WTC11 (cell line): ENCODE results near the gene SOAT2. TPM values are rescaled to one million over a fixed set of nuclear protein-coding genes. Genes with fewer than 3 reads are reported as not detected.

Experiments used
- ATAC-seq: fragments of 200-7000 bp; cut with Tn5 transposase; 2 replicates; pipeline ENCODE4 v1.10.0; 2021; ENCODE audit warnings: mild to moderate bottlenecking, moderate library complexity
- CTCF ChIA-PET: fragments of 300-600 bp; sonication (Branson Sonifier 250); formaldehyde crosslinking; loops from one replicate; lab custom pipeline; 2021; ENCODE audit warnings: antibody characterized with exemption; lab: Charles Lee
- POLR2A ChIA-PET: fragments of 350-600 bp; sonication (Branson Sonifier 250); formaldehyde crosslinking; loops from one replicate; lab custom pipeline; 2021; ENCODE audit warnings: antibody characterized with exemption; lab: Charles Lee
- DNase-seq: peaks from one replicate; pipeline ENCODE4 v3.0.0; 2021; ENCODE audit warnings: low spot score
- H3K27ac Mint-ChIP-seq: 2 replicates; pipeline ENCODE4 v1.8.0; 2021; ENCODE audit warnings: mixed read lengths
- H3K27me3 Mint-ChIP-seq: 2 replicates; pipeline ENCODE4 v1.8.0; 2021; ENCODE audit warnings: low read depth, mild to moderate bottlenecking, moderate library complexity, mixed read lengths
- H3K36me3 Mint-ChIP-seq: 2 replicates; pipeline ENCODE4 v1.8.0; 2021; ENCODE audit warnings: mixed read lengths
- H3K4me1 Mint-ChIP-seq: 2 replicates; pipeline ENCODE4 v1.8.0; 2022; ENCODE audit warnings: mixed read lengths
- H3K4me3 Mint-ChIP-seq: 2 replicates; pipeline ENCODE4 v1.8.0; 2021; ENCODE audit warnings: mild to moderate bottlenecking, moderate library complexity, mixed read lengths
- H3K9me3 Mint-ChIP-seq: 2 replicates; pipeline ENCODE4 v1.8.0; 2021; ENCODE audit warnings: mixed read lengths
- CREB1 ChIP-seq: sonication (generic); formaldehyde crosslinking; IDR thresholded peaks from 2 replicates; pipeline ENCODE4 v1.8.0; 2023; ENCODE audit warnings: mild to moderate bottlenecking, missing genetic modification reagents
- CREM ChIP-seq: sonication (generic); formaldehyde crosslinking; IDR thresholded peaks from 2 replicates; pipeline ENCODE4 v1.8.1; 2022; ENCODE audit warnings: mild to moderate bottlenecking, missing genetic modification reagents, moderate library complexity
- ETV6 ChIP-seq: sonication (generic); formaldehyde crosslinking; IDR thresholded peaks from 2 replicates; pipeline ENCODE4 v1.8.1; 2022; ENCODE audit warnings: mild to moderate bottlenecking, missing genetic modification reagents
- GABPB1 ChIP-seq: sonication (generic); formaldehyde crosslinking; IDR thresholded peaks from 2 replicates; pipeline ENCODE4 v1.8.1; 2023; ENCODE audit warnings: mild to moderate bottlenecking, missing genetic modification reagents
- HMGXB4 ChIP-seq: sonication (generic); formaldehyde crosslinking; IDR thresholded peaks from 2 replicates; pipeline ENCODE4 v1.8.1; 2023; ENCODE audit warnings: mild to moderate bottlenecking, moderate library complexity, missing genetic modification reagents
- JAZF1 ChIP-seq: fragments of 250-450 bp; sonication (Bioruptor Pico); IDR thresholded peaks from 2 replicates; pipeline ENCODE4 v1.9.0; 2021; ENCODE audit warnings: moderate library complexity, mild to moderate bottlenecking, inconsistent platforms
- TEAD1 ChIP-seq: sonication (generic); formaldehyde crosslinking; IDR thresholded peaks from 2 replicates; pipeline ENCODE4 v1.8.0; 2022; ENCODE audit warnings: mild to moderate bottlenecking, missing genetic modification reagents
- TEAD4 ChIP-seq: sonication (generic); formaldehyde crosslinking; IDR thresholded peaks from 2 replicates; pipeline ENCODE4 v1.8.0; 2022; ENCODE audit warnings: mild to moderate bottlenecking, missing genetic modification reagents
- ZNF121 ChIP-seq: sonication (generic); formaldehyde crosslinking; IDR thresholded peaks from 2 replicates; pipeline ENCODE4 v1.8.0; 2023; ENCODE audit warnings: missing genetic modification reagents
- ZNF232 ChIP-seq: sonication (generic); formaldehyde crosslinking; IDR thresholded peaks from 2 replicates; pipeline ENCODE4 v1.8.0; 2022; ENCODE audit warnings: mild to moderate bottlenecking, missing genetic modification reagents
- ZNF317 ChIP-seq: sonication (generic); formaldehyde crosslinking; IDR thresholded peaks from 2 replicates; pipeline ENCODE4 v1.8.1; 2023; ENCODE audit warnings: low read depth, mild to moderate bottlenecking, moderate library complexity, missing genetic modification reagents, borderline replicate concordance
- ZNF425 ChIP-seq: fragments of 250-450 bp; sonication (Bioruptor Pico); conservative IDR thresholded peaks from 2 replicates; pipeline ENCODE4 v1.9.0; 2021; ENCODE audit warnings: mild to moderate bottlenecking
- ZNF671 ChIP-seq: fragments of 250-450 bp; sonication (Bioruptor Pico); IDR thresholded peaks from 2 replicates; pipeline ENCODE4 v1.8.0; 2021; ENCODE audit warnings: mild to moderate bottlenecking
- total RNA-seq: library from RNA; stranded (reverse); gene quantifications from 3 replicates; pipeline ENCODE4 v1.2.3, GENCODE V29; 2021
- TF ChIP-seq, protein P1 (sequence below): sonication (generic); formaldehyde crosslinking; conservative IDR thresholded peaks from 2 replicates; pipeline ENCODE4 v1.8.1; 2022; ENCODE audit warnings: mild to moderate bottlenecking, missing genetic modification reagents
- TF ChIP-seq, protein P2 (sequence below): sonication (generic); formaldehyde crosslinking; IDR thresholded peaks from 2 replicates; pipeline ENCODE4 v1.8.0; 2022; ENCODE audit warnings: mild to moderate bottlenecking, missing genetic modification reagents
- TF ChIP-seq, protein P3 (sequence below): sonication (generic); formaldehyde crosslinking; IDR thresholded peaks from 2 replicates; pipeline ENCODE4 v1.8.0; 2023; ENCODE audit warnings: mild to moderate bottlenecking, missing genetic modification reagents
- TF ChIP-seq, protein P4 (sequence below): sonication (generic); formaldehyde crosslinking; IDR thresholded peaks from 2 replicates; pipeline ENCODE4 v1.8.0; 2022; ENCODE audit warnings: missing genetic modification reagents

SOAT2 gene
- total RNA-seq, 1 experiment from 2014 or later = not detected

- peaks cover 3% of the 10 kb centered on the region; the same call in 1 of the 2 replicates for H3K4me1 Mint-ChIP-seq
- ATAC-seq (no peak), DNase-seq (no peak)
- peaks cover 43% of the 10 kb centered on the region for H3K27me3 Mint-ChIP-seq
- H3K36me3 Mint-ChIP-seq = no peaks in the 10 kb centered on the region
- H3K9me3 Mint-ChIP-seq = no peaks in the 10 kb centered on the region
- no peak overlapping the region for H3K27ac Mint-ChIP-seq
- ChIA-PET CTCF (interaction anchor here (1.2 to 1.6 kb wide), 5 partner anchors 8 to 171 kb away, joined by 3 to 6 read pairs (median 3); partner anchors contain the start of gene AAAS), POLR2A (no interaction called here)
- H3K4me3 Mint-ChIP-seq = no peak overlapping the region
- no peak for TF ChIP-seq GABPB1 (CRISPR knock-in tag)
- no peak for TF ChIP-seq TEAD4 (CRISPR knock-in tag)
- no peak for TF ChIP-seq ETV6 (CRISPR knock-in tag)
- TF ChIP-seq, protein P1, sequence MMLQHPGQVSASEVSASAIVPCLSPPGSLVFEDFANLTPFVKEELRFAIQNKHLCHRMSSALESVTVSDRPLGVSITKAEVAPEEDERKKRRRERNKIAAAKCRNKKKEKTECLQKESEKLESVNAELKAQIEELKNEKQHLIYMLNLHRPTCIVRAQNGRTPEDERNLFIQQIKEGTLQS = no peak
- TF ChIP-seq ZNF232 = no peak
- TF ChIP-seq TEAD1 = no peak
- TF ChIP-seq, protein P2, sequence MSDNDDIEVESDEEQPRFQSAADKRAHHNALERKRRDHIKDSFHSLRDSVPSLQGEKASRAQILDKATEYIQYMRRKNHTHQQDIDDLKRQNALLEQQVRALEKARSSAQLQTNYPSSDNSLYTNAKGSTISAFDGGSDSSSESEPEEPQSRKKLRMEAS (CRISPR knock-in tag) = no peak
- no peak for TF ChIP-seq ZNF317 (CRISPR knock-in tag)
- TF ChIP-seq ZNF121 (CRISPR knock-in tag) = no peak
- no peak for TF ChIP-seq JAZF1 (CRISPR knock-in tag)
- TF ChIP-seq, protein P3, sequence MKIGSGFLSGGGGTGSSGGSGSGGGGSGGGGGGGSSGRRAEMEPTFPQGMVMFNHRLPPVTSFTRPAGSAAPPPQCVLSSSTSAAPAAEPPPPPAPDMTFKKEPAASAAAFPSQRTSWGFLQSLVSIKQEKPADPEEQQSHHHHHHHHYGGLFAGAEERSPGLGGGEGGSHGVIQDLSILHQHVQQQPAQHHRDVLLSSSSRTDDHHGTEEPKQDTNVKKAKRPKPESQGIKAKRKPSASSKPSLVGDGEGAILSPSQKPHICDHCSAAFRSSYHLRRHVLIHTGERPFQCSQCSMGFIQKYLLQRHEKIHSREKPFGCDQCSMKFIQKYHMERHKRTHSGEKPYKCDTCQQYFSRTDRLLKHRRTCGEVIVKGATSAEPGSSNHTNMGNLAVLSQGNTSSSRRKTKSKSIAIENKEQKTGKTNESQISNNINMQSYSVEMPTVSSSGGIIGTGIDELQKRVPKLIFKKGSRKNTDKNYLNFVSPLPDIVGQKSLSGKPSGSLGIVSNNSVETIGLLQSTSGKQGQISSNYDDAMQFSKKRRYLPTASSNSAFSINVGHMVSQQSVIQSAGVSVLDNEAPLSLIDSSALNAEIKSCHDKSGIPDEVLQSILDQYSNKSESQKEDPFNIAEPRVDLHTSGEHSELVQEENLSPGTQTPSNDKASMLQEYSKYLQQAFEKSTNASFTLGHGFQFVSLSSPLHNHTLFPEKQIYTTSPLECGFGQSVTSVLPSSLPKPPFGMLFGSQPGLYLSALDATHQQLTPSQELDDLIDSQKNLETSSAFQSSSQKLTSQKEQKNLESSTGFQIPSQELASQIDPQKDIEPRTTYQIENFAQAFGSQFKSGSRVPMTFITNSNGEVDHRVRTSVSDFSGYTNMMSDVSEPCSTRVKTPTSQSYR (CRISPR knock-in tag) = no peak
- TF ChIP-seq, protein P4, sequence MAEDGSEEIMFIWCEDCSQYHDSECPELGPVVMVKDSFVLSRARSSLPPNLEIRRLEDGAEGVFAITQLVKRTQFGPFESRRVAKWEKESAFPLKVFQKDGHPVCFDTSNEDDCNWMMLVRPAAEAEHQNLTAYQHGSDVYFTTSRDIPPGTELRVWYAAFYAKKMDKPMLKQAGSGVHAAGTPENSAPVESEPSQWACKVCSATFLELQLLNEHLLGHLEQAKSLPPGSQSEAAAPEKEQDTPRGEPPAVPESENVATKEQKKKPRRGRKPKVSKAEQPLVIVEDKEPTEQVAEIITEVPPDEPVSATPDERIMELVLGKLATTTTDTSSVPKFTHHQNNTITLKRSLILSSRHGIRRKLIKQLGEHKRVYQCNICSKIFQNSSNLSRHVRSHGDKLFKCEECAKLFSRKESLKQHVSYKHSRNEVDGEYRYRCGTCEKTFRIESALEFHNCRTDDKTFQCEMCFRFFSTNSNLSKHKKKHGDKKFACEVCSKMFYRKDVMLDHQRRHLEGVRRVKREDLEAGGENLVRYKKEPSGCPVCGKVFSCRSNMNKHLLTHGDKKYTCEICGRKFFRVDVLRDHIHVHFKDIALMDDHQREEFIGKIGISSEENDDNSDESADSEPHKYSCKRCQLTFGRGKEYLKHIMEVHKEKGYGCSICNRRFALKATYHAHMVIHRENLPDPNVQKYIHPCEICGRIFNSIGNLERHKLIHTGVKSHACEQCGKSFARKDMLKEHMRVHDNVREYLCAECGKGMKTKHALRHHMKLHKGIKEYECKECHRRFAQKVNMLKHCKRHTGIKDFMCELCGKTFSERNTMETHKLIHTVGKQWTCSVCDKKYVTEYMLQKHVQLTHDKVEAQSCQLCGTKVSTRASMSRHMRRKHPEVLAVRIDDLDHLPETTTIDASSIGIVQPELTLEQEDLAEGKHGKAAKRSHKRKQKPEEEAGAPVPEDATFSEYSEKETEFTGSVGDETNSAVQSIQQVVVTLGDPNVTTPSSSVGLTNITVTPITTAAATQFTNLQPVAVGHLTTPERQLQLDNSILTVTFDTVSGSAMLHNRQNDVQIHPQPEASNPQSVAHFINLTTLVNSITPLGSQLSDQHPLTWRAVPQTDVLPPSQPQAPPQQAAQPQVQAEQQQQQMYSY (CRISPR knock-in tag) = no peak
- no peak for TF ChIP-seq CREM (CRISPR knock-in tag)
- TF ChIP-seq HMGXB4 = no peak
- TF ChIP-seq ZNF425 (CRISPR knock-in tag) = no peak
- no peak for TF ChIP-seq CREB1 (CRISPR knock-in tag)
- no peak for TF ChIP-seq ZNF671
Observed at GRCh38 chr12:53151039-53151438, 47.8 kb downstream of the SOAT2 start.
